ENCODE measurements around the gene FTCD. TPM values are rescaled to one million over a fixed set of nuclear protein-coding genes. Genes with fewer than 3 reads are reported as not detected.
"Not testable (repeated sequence)": the region's sequence is repeated elsewhere in the genome, so short reads cannot be mapped to it uniquely, and the experiment has no call there.

FTCD gene
- total RNA-seq, 1 experiment from 2014 or later: 5.9 TPM

DNA sequence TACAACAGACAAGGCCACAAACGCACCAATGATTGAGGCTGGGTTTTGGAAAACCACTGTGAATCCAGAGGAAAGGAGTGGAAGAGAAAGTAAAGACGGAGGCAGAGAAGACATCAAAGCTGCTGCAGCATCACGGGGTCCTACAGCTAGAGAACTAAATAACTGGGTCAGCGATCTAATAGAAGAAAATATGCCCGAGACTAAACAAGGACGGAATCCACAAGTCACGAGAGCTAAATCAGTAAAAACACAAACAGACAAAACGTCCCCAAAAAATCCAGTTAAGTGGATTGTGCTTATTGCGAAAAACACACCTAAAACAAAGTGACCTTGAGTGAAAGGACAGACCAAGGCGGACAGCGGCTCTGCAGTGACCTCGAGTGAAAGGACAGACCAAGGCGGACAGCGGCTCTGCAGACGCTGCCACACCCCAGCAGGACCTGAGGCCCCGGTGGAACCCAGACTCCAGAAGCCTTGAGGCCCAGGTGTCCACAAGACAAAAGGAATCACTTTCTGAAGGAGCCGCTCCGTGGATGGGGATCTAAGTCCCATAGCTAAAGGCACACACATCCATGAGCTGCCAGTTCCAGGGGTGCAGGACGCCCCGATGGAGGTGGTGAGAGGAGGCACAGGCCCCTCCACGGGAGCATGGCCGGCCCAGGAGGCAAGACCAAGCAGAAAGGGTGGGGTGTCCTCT is 6.0 kb downstream of the FTCD start:
- Histone ChIP-seq H3K4me3 (no peak overlapping the region), H3F3A (ENCODE audit: insufficient read depth, low read depth) (peaks cover 13% of the 10 kb centered on the region; the same call in 1 of the 2 replicates), H3K27ac (no peak overlapping the region), H4K20me1 (ENCODE audit: insufficient read depth) (no peaks in the 10 kb centered on the region), H3K27me3 (ENCODE audit: insufficient read depth, low read depth) (no peaks in the 10 kb centered on the region), H3K4me1 (replicated peaks; ENCODE audit: insufficient read depth) (no peaks in the 10 kb centered on the region), H3K9me2 (ENCODE audit: insufficient read depth) (no peaks in the 10 kb centered on the region), H3K79me2 (ENCODE audit: low read depth) (no peaks in the 10 kb centered on the region), H3K4me2 (no peak overlapping the region), H3K36me3 (ENCODE audit: low read depth) (no peaks in the 10 kb centered on the region), H2AFZ (no peak overlapping the region), H3K9me3 (ENCODE audit: insufficient read depth, low read depth) (no peaks in the 10 kb centered on the region)
- CTCF ChIA-PET: interaction anchor here (0.6 kb wide), 1 partner anchor 362 kb away, joined by 3 read pairs; no protein-coding TSS in a partner anchor
- BruUV-seq (replicated peaks): no TSS peak
- DNase-seq: no peak
- TF ChIP-seq CTCF (conservative IDR thresholded peaks at IDR 0.05): no peak
- no peak for TF ChIP-seq EZH2 (IDR thresholded peaks at IDR 0.05; ENCODE audit: low read depth)
- POLR2A ChIA-PET (ENCODE audit: unreplicated experiment): interaction anchor here (0.7 kb wide), 1 partner anchor 487 kb away, joined by 3 read pairs; no protein-coding TSS in a partner anchor
- intact Hi-C loops (cut with micrococcal nuclease; ENCODE audit: unreplicated experiment): loop anchor here (5.0 to 10.0 kb wide), 2 partner anchors 78 to 135 kb away; partner anchors contain the start of genes LSS, MCM3AP and YBEY

GRCh38 chr21:46148106-46148505 is 7.3 kb downstream of the FTCD start:
- intact Hi-C loops (cut with micrococcal nuclease; ENCODE audit: unreplicated experiment): loop anchor here (5.0 to 10.0 kb wide), 2 partner anchors 79 to 137 kb away; partner anchors contain the start of genes LSS, MCM3AP and YBEY

DNA sequence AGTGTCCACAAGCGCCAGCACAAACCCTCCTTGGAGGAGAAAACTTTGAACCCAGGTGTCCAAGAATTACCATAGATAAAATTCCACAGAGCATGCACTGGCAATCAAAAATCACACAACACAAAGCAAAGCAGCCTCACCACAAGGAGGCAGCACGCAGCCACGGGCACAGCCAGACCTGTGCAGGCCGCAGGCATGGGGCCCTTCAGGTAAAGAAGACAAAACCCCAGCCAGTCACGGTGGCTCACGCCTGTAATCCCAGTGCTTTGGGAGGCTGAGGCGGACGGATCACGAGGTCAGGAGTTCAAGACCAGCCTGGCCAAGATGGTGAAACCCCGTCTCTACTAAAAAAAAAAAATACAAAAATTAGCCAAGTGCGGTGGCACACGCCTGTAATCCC is 8.0 kb downstream of the FTCD start:
- POLR2A ChIA-PET (ENCODE audit: unreplicated experiment); H2AFZ ChIP-seq; H3K27ac ChIP-seq; H3K79me2 ChIP-seq (ENCODE audit: low read depth); H3K4me3 ChIP-seq; H3K9me2 ChIP-seq (ENCODE audit: insufficient read depth); BruUV-seq (replicated peaks); CTCF ChIA-PET; H3K9me3 ChIP-seq (ENCODE audit: insufficient read depth, low read depth); H3K27me3 ChIP-seq (ENCODE audit: insufficient read depth, low read depth); H4K20me1 ChIP-seq (ENCODE audit: insufficient read depth); H3K36me3 ChIP-seq (ENCODE audit: low read depth); H3K4me2 ChIP-seq; H3K4me1 ChIP-seq (replicated peaks; ENCODE audit: insufficient read depth): not testable (repeated sequence)
- intact Hi-C loops (cut with micrococcal nuclease; ENCODE audit: unreplicated experiment): loop anchor here (1.0 to 10.0 kb wide), 3 partner anchors 80 to 179 kb away; partner anchors contain the start of genes LSS, MCM3AP and YBEY
- DNase-seq: peak; percentile 40 to 67
- TF ChIP-seq CTCF (conservative IDR thresholded peaks at IDR 0.05): peak; percentile 74
- peaks cover 17% of the 10 kb centered on the region; the same call in 1 of the 2 replicates for H3F3A ChIP-seq (ENCODE audit: insufficient read depth, low read depth)

More at GRCh38 chr21:46148106-46148505, 7.3 kb downstream of the FTCD start:
- Histone ChIP-seq H3K9me3 (ENCODE audit: insufficient read depth, low read depth) (no peaks in the 10 kb centered on the region), H3K79me2 (ENCODE audit: low read depth) (no peaks in the 10 kb centered on the region), H3K4me1 (replicated peaks; ENCODE audit: insufficient read depth) (no peaks in the 10 kb centered on the region; the same call in 1 of the 2 replicates), H3K4me3 (no peak overlapping the region), H3K4me2 (no peak overlapping the region), H3K36me3 (ENCODE audit: low read depth) (no peaks in the 10 kb centered on the region), H3K9me2 (ENCODE audit: insufficient read depth) (no peaks in the 10 kb centered on the region), H3F3A (ENCODE audit: insufficient read depth, low read depth) (peaks cover 17% of the 10 kb centered on the region; the same call in 1 of the 2 replicates), H4K20me1 (ENCODE audit: insufficient read depth) (no peaks in the 10 kb centered on the region), H3K27ac (no peak overlapping the region), H2AFZ (no peak overlapping the region), H3K27me3 (ENCODE audit: insufficient read depth, low read depth) (no peaks in the 10 kb centered on the region)
- ChIA-PET POLR2A (ENCODE audit: unreplicated experiment) (no interaction called here), CTCF (no interaction called here)
- DNase-seq: no peak
- TF ChIP-seq EZH2 (IDR thresholded peaks at IDR 0.05; ENCODE audit: low read depth) (no peak), CTCF (conservative IDR thresholded peaks at IDR 0.05) (no peak)
- no TSS peak for BruUV-seq (replicated peaks)
